HT1080 (cell line): ENCODE data around the gene TRAPPC2L. TPM values are rescaled to one million over a fixed set of nuclear protein-coding genes. Genes with fewer than 3 reads are reported as not detected.
"Not testable (repeated sequence)": the region's sequence is repeated elsewhere in the genome, so short reads cannot be mapped to it uniquely, and the experiment has no call there.

Experiments
- DNase-seq: peaks from one replicate; pipeline ENCODE4 v3.0.0-alpha.2; 2015; ENCODE audit warnings: low read depth
- total RNA-seq: library from RNA; depleted of rRNA; stranded (reverse); fragments of >200 nt; shearing (Covaris generic); gene quantifications from 2 replicates; pipeline ENCODE4 v1.2.3, GENCODE V29; 2014

TRAPPC2L gene
- total RNA-seq, 1 experiment from 2014 or later: 58.5 TPM

GRCh38 chr16:88888057-88888456, 31.1 kb downstream of the TRAPPC2L start:
- no peak for DNase-seq

GRCh38 chr16:88888461-88889387, 31.8 kb downstream of the TRAPPC2L start:
- no peak for DNase-seq

- DNase-seq: not testable (repeated sequence)
Observed at GRCh38 chr16:88889702-88890352, 32.9 kb downstream of the TRAPPC2L start.

GRCh38 chr16:88891083-88891482, 34.2 kb downstream of the TRAPPC2L start:
- DNase-seq: no peak

GRCh38 chr16:88892065-88892464, 35.1 kb downstream of the TRAPPC2L start:
- no peak for DNase-seq

- DNase-seq: no peak
Observed at GRCh38 chr16:88893127-88893968, 36.4 kb downstream of the TRAPPC2L start.

- not testable (repeated sequence) for DNase-seq
Observed at GRCh38 chr16:88894266-88894665, 37.3 kb downstream of the TRAPPC2L start.

GRCh38 chr16:88894681-88895300, 37.9 kb downstream of the TRAPPC2L start:
- DNase-seq: no peak

- no peak for DNase-seq
Observed at GRCh38 chr16:88895335-88895734, 38.4 kb downstream of the TRAPPC2L start.

GRCh38 chr16:88896238-88897070, 39.5 kb downstream of the TRAPPC2L start:
- no peak for DNase-seq

- no peak for DNase-seq
Observed at GRCh38 chr16:88897696-88898425, 40.9 kb downstream of the TRAPPC2L start.

GRCh38 chr16:88899901-88900661, 43.2 kb downstream of the TRAPPC2L start:
- DNase-seq: no peak

GRCh38 chr16:88900662-88901052, 43.7 kb downstream of the TRAPPC2L start:
- no peak for DNase-seq

- no peak for DNase-seq
Observed at GRCh38 chr16:88901718-88902337, 44.9 kb downstream of the TRAPPC2L start.

- DNase-seq: no peak
Observed at GRCh38 chr16:88902744-88903143, 45.8 kb downstream of the TRAPPC2L start.

GRCh38 chr16:88903267-88903666, 46.3 kb downstream of the TRAPPC2L start:
- no peak for DNase-seq

- no peak for DNase-seq
Observed at GRCh38 chr16:88904676-88905365, 47.9 kb downstream of the TRAPPC2L start.

GRCh38 chr16:88905563-88905962, 48.6 kb downstream of the TRAPPC2L start:
- DNase-seq: no peak
